ENCODE data around the gene MBD3L2B.
"Not testable (repeated sequence)": the region's sequence is repeated elsewhere in the genome, so short reads cannot be mapped to it uniquely, and the experiment has no call there.

The MBD3L2B gene

DNA sequence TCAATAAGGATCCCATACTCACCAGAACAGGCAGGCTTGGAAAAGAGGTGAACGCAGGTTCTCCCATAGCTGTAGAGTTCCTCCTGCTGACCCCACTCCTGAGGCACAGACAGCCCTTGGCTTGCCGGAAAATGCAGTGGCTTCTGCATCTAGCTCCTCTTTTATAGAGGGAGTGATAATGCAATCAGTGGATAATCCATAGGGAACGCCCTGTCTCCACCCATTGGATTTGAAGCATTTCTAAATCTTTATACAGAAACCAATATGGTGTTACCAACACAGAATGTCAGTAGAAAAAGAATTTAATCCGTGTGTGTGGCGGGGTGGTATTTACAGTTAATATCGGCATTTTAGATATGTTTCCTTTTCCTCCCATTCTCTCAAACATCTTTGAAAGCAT, at the start of gene MBD3L2B:
Gene MBD3L2B, minus strand, starts transcription at position 101 of the 400 bp plus-strand sequence. Its CDS starts 34 bp downstream, at position 67.
- not testable (repeated sequence) for DNase-seq

GRCh38 chr19:7069904-7070226, 48.6 kb upstream of the MBD3L2B start:
- DNase-seq, result no peak

- DNase-seq, result peak; percentile 96
Measured at GRCh38 chr19:7069042-7069903, 48.0 kb upstream of the MBD3L2B start, which contains the start of gene ZNF557. ZNF557 (plus strand) TSS chr19:7069703; CDS start chr19:7075075, 5,372 bp downstream.

DNA sequence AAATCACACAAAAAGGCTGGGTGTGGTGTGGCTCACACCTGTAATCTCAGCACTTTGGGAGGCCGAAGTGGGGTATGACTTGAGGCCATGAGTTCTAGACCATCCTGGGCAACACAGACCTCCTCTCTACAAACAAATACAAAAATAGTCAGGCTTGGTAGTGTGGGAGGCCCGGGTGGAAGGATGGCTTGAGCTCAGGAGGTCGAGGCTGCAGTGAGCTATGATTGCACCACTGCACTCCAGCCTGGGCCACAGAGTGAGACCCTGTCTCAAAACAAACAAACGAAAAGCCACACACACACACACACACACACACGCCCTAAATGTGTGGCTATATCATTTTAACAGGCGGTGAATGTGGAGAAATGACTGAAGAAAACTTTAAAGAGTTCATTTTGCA, 47.4 kb upstream of the MBD3L2B start:
- DNase-seq, result no peak

GRCh38 chr19:7067716-7068115, 46.5 kb upstream of the MBD3L2B start:
- DNase-seq, result no peak

GRCh38 chr19:7067122-7067521, 45.9 kb upstream of the MBD3L2B start:
- DNase-seq, result peak; percentile 43

- DNase-seq, result no peak
Measured at GRCh38 chr19:7063764-7064418, 42.7 kb upstream of the MBD3L2B start.

GRCh38 chr19:7063339-7063738, 42.1 kb upstream of the MBD3L2B start:
- DNase-seq, result no peak

DNA sequence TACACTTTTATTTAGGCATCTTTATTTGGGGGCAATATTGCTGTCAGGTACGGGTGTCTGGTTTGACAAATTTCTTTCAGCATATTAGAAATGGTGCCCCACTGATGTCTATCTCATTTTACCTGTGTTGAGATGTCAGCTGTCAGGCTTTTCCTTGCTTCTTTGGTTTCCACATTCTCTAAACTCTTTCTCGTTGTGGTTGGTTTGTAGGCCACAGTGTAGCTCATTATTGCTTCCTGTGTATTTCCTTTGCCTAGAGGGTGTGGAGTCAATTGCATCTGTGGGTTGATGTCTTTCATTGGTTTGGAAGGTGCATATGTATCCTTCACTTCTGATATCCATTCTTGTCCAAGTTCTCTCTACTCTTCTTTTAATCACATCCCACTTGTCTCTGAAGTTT, 38.7 kb upstream of the MBD3L2B start:
- not testable (repeated sequence) for DNase-seq

- not testable (repeated sequence) for DNase-seq
Measured at GRCh38 chr19:7058576-7058975, 37.3 kb upstream of the MBD3L2B start, which contains the start of gene MBD3L3. MBD3L3 (minus strand) TSS chr19:7058676; CDS start chr19:7058605, 71 bp downstream.

DNA sequence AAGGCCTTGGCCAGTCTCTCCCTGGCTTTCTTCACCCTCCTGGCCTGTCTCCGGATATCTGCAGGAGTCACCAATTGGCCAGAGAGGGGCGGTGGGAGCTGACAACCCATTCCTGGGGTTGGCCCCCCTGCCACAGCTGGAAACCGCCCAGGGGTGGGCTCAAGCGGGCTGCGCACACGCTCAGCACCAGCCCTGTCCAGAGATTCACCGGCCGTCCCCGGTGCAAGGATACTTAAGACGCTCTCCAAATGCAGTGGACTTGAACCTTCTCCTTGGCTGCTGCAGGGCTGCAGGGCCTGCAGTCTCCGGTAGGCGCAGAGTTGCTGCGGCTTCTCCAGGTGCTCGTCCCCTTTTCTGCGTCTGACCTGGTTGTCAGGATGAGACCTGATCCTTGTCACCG, 35.1 kb upstream of the MBD3L2B start:
- DNase-seq, result not testable (repeated sequence)

DNA sequence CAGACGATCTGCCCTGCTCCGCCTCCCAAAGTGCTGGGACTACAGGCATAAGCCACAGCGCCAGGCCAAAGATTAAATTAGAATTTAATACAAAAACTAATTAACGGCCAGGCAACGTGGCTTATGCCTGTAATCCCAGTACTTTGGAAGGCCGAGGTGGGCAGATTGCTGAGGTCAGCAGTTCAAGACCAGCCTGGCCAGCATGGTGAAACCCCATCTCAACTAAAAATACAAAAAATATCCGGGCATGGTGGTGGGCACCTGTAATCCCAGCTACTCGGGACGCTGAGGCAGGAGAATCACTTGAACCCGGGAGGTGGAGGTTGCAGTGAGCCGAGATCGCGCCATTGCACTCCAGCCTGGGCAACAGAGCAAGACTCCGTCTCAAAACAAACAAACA, 34.4 kb upstream of the MBD3L2B start:
- not testable (repeated sequence) for DNase-seq

DNA sequence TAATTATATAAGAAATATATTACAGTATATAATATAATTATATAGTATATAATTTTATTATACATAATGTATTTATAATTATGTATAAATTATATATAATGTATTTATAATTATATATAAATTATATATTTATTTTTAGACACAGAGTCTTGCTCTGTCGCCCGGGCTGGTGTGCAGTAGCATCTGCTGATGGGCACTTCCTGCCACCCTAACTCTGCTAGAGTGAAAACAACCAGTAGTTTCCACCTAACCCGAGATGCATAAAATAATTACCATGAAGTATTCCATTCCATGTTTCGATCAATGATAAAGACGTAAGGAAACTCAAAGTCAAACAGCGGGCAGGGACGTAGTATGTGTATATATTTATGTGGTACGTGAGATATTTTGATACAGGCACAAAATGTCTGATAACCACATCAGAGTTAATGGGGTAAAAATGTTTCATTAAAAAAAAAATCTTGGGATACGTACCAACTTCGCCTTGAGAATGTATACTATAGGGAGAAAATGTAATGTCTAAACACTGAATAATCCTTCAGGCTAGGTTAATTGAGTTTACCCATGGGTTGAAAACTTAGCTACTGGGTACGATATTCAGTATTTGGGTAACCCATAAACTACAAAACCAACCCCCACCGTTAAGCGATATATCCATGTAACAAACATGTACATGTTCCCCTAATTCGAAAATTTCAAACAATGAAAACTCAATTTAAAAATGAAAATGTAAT, 33.6 kb upstream of the MBD3L2B start:
- not testable (repeated sequence) for DNase-seq

DNA sequence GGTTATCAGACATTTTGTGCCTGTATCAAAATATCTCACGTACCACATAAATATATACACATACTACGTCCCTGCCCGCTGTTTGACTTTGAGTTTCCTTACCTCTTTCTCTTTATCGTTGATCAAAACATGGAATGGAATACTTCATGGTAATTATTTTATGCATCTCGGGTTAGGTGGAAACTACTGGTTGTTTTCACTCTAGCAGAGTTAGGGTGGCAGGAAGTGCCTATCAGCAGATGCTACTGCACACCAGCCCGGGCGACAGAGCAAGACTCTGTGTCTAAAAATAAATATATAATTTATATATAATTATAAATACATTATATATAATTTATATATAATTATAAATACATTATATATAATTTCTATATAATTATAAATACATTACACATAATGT, 31.7 kb upstream of the MBD3L2B start:
- DNase-seq, result not testable (repeated sequence)

- not testable (repeated sequence) for DNase-seq
Measured at GRCh38 chr19:7051421-7051820, 30.2 kb upstream of the MBD3L2B start.

DNA sequence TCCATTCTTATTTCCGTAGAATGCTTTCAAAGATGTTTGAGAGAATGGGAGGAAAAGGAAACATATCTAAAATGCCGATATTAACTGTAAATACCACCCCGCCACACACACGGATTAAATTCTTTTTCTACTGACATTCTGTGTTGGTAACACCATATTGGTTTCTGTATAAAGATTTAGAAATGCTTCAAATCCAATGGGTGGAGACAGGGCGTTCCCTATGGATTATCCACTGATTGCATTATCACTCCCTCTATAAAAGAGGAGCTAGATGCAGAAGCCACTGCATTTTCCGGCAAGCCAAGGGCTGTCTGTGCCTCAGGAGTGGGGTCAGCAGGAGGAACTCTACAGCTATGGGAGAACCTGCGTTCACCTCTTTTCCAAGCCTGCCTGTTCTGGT, 27.8 kb upstream of the MBD3L2B start, which contains the start of gene MBD3L2:
Gene MBD3L2, plus strand, starts transcription at position 301 of the 400 bp plus-strand sequence. Its CDS starts 53 bp downstream, at position 354.
- DNase-seq, result not testable (repeated sequence)

- not testable (repeated sequence) for DNase-seq
Measured at GRCh38 chr19:7041563-7041962, 20.3 kb upstream of the MBD3L2B start.

- DNase-seq, result not testable (repeated sequence)
Measured at GRCh38 chr19:7040079-7040478, 18.8 kb upstream of the MBD3L2B start, which contains the start of gene MBD3L4. MBD3L4 (minus strand) TSS chr19:7040179; CDS start chr19:7040144, 35 bp downstream.

DNA sequence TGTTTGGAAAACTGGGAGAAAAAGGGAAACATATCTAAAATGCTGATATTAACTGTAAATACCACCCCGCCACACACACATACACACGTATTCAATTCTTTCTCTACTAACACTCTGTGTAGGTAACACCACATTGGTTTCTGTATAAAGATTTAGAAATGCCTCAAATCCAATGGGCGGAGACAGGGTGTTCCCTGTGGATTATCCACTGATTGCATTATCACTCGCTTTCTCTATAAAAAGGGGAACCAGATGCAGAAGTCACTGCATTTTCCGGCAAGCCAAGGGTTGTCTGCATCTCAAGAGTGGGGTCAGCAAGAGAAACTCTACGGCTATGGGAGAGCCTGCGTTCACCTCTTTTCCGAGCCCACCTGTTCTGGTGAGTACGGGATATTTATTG, 9.0 kb upstream of the MBD3L2B start, which contains the start of gene MBD3L5:
Gene MBD3L5, plus strand, starts transcription at position 301 of the 400 bp plus-strand sequence. Its CDS starts 34 bp downstream, at position 335.
- not testable (repeated sequence) for DNase-seq

GRCh38 chr19:7028790-7029189, 7.6 kb upstream of the MBD3L2B start:
- DNase-seq, result not testable (repeated sequence)

GRCh38 chr19:7018828-7019227, 2.4 kb downstream of the MBD3L2B start:
- no peak for DNase-seq

- DNase-seq, result peak; percentile 64
Measured at GRCh38 chr19:7013678-7014077, 7.6 kb downstream of the MBD3L2B start.

Data from hematopoietic multipotent progenitor cell treated with erythropoietin and hydrocortisone succinate and interleukin-3 and kit ligand, for 8 days (in vitro differentiated cells).